HL-60 (cell line): Measurements from ENCODE around the gene ATP6V1C2.

Experiments
- POLR2AphosphoS5 ChIP-seq: IDR thresholded peaks from 2 replicates; pipeline ENCODE4 v1.6.1; 2012; ENCODE audit warnings: low read depth
- TF ChIP-seq, protein P1 (sequence below): IDR thresholded peaks from one replicate; pipeline ENCODE4 v1.5.1; 2011; ENCODE audit warnings: low read length, control low read depth, inconsistent platforms; ENCODE audit not compliant: insufficient read depth
- TF ChIP-seq, protein P2 (sequence below): IDR thresholded peaks from 2 replicates; pipeline ENCODE4 v1.6.1; 2012; ENCODE audit warnings: low read depth; ENCODE audit not compliant: insufficient replicate concordance

DNA sequence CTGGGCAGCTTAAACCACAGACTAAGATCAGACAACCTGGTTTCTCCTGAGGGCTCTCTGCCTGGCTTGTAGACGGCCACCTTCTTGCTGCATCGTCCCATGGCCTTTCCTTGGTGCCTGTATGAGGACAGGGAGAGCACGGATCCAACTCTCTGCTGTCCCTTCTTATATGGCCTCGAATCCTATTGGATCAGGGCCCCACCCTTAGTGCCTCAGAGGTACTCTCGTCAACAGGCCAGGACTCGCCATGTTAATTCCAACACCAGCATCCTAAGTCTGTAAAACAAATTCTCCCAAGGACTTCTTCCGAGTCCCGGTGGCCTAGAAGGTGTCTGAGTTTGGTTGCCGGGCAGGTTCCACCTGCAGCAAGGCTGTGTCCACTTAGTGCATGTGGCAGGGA, 40.2 kb downstream of the ATP6V1C2 start:
- TF ChIP-seq, protein P1, sequence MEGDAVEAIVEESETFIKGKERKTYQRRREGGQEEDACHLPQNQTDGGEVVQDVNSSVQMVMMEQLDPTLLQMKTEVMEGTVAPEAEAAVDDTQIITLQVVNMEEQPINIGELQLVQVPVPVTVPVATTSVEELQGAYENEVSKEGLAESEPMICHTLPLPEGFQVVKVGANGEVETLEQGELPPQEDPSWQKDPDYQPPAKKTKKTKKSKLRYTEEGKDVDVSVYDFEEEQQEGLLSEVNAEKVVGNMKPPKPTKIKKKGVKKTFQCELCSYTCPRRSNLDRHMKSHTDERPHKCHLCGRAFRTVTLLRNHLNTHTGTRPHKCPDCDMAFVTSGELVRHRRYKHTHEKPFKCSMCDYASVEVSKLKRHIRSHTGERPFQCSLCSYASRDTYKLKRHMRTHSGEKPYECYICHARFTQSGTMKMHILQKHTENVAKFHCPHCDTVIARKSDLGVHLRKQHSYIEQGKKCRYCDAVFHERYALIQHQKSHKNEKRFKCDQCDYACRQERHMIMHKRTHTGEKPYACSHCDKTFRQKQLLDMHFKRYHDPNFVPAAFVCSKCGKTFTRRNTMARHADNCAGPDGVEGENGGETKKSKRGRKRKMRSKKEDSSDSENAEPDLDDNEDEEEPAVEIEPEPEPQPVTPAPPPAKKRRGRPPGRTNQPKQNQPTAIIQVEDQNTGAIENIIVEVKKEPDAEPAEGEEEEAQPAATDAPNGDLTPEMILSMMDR = no peak
- TF ChIP-seq, protein P2, sequence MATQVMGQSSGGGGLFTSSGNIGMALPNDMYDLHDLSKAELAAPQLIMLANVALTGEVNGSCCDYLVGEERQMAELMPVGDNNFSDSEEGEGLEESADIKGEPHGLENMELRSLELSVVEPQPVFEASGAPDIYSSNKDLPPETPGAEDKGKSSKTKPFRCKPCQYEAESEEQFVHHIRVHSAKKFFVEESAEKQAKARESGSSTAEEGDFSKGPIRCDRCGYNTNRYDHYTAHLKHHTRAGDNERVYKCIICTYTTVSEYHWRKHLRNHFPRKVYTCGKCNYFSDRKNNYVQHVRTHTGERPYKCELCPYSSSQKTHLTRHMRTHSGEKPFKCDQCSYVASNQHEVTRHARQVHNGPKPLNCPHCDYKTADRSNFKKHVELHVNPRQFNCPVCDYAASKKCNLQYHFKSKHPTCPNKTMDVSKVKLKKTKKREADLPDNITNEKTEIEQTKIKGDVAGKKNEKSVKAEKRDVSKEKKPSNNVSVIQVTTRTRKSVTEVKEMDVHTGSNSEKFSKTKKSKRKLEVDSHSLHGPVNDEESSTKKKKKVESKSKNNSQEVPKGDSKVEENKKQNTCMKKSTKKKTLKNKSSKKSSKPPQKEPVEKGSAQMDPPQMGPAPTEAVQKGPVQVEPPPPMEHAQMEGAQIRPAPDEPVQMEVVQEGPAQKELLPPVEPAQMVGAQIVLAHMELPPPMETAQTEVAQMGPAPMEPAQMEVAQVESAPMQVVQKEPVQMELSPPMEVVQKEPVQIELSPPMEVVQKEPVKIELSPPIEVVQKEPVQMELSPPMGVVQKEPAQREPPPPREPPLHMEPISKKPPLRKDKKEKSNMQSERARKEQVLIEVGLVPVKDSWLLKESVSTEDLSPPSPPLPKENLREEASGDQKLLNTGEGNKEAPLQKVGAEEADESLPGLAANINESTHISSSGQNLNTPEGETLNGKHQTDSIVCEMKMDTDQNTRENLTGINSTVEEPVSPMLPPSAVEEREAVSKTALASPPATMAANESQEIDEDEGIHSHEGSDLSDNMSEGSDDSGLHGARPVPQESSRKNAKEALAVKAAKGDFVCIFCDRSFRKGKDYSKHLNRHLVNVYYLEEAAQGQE = no peak
- TF ChIP-seq POLR2AphosphoS5 = no peak
